ENCODE measurements around the gene NHLRC2.

The NHLRC2 gene

DNA sequence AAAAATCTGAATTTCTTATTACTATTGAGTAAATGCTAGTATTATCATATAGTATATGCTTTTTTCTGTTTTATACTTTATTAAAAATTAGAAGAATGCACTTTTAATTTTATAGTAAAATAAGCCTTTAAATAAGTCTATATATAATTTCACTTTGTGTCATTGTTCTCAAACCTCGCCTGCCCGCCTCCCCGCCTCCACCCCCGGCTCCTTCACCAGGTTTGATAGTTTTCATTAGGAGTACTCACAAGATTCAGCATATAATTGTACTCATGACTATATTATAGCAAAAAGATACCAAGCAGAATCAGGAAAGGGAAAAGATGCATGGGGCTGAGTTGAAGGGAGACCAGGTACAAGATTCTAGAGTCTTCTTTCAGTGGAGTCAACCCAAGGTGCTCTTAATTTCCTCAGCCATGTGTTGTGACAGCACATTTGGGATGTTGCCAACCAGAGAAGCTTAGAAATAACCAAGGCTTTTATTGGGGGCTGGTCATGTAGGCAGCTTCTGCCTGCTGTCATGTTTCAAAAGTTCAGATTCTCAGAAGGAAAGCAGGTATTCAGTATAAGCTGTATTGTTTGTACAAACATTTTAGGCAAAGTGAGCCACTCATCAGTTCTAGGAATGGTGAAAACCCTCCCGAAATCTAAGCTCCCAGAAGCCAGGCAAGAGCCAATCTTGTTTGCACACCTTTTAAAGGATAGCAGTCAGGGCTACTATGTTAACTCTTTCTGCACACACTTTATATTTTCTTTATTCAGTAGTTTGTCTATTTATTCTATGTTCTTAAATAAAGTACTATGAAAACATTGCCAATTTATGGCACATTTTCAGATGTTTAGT lies 12.3 kb downstream of the NHLRC2 start:
- no peak for DNase-seq

DNA sequence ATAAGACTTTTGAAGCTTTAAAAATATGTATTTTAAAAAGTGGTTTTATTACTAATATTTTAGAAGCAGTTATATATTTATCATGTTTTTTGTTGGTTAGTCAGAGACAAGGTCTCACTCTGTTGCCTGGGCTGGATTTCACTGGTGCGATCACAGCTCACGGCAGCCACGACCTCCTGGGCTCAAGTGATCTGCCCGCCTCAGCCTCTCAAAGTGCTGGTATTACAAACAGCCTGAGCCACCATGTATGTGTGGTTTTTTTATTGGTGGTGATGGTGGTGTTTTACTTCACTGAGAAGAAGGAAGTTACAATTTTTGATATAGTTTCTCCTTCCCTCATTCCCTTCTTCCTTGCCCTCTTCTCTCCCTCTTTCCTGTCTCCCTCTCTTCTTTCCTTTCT lies 13.4 kb downstream of the NHLRC2 start:
- no peak for DNase-seq

DNA sequence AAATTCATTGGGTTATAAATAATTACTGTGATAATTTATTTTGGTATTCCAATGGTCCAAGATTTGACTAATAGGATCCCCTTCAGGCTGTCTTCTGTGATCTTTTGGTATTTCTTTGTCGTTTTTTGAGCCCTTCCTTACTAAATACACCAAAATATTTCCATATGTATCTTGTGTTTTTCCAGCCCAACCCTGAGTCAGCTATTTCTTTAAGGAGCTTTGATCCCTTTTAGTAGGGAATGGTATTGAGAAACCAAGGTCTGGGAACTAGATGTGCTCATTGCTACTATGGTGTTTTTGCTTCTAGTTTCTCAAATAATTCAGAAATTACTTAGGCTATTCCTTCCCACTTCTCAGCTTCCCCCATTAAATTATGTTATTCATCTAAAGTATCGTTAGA lies 15.3 kb downstream of the NHLRC2 start:
- DNase-seq: no peak

DNA sequence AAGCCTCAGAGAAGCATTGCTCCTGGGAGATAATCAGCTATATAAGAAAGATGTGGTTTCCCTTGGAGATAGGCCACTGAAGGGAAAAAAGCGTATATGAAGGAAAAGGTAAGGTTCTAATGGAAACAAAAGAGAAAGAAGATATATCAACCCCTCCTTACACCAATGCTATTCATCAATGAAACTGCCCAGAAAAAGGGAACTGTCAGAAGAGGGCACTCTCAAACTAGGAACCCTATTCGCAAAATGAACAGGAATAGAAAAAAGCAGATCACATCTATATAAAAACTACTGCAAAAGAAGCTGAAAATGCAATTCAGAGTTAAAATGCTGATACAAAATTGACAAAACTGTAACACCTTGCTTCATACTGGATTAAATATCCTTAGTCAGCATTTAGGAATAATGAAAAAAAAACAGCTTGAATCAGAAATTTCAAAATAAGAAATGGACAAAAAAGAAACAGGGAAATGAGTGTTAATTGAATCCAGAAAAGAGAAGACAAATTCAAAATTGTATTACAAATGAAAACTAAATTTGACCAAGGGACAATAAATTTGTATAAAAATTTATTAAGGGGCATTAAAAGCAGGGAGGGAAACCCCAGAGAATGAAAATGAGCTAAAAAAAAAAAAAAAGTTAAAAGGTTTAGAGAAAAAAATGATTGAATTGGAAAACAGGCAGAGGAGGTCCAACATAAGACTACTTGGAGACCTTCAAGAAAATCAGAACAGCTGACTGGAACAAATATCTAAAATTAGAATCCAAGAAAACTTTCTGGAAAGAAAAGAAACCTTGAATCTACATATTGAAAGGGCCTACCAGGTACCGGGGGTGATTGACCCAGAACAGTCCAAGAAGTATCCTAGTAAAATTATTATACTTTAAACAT lies 17.9 kb downstream of the NHLRC2 start:
- DNase-seq: no peak

DNA sequence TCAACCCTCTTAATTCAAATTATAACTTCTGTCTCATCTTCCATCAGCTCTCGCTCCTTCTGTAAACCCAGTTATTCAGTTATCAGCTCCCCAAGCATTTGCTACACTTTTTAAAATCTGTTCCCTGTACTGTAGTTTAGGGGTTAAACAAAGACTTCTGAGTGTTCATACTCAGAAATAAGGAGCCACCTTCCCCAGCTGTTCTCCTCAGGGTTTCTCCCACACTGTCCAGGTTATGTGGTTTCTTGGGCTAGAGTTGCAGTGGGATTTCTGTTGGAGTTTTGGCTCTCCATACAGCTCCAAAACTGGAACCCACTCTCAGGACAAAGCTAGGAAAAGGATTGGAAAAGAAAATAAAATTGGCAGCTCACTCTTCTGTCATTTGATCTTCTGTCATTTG lies 20.8 kb downstream of the NHLRC2 start:
- no peak for DNase-seq

DNA sequence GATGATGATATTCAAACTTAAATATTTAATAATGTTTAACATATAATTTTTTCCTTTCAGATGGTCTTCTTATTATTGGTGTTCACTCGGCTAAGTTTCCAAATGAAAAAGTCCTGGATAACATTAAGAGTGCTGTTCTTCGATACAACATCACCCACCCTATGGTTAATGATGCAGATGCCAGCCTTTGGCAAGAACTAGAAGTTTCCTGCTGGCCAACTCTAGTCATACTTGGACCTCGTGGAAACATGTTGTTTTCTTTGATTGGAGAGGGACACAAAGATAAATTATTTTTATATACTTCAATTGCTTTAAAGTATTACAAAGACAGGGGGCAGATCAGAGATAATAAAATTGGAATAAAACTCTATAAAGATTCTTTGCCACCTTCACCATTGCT lies 22.0 kb downstream of the NHLRC2 start:
- DNase-seq: no peak

DNA sequence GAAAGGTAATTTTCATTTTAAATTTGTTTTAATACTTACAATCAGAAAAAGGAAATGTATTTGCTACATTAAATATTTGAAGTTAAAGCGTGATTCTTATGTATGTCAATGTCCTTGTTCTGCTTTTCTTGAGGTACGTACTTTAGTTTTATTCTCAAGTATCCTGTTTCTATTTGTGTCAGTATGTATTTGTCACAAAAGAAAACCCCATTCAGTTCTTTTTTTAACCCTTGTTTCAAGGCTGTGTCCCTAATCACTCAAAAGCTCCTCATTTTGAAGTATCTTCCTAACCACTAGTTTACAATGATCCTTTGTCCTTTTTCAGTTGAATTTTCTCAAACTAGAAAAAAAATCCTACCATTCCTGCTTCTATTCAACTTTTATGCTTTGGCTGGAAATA lies 25.2 kb downstream of the NHLRC2 start:
- DNase-seq: no peak

DNA sequence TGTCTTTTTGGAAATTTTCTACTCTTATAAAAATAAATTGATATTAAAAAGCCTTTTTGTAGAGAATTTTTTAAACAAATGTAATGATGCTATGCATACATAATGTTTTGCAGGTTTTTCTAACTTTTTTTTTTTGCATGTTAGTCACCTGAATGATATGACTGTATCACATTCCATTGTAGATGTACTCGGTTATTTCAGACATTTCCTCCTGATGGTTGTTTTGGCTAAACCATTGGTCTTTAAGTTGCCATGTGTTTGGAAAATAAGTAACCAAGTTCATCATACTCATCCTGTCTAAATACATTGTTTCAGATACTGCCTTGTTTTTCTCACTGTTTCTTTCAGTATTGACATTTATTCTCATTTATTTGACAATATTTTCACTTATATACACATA lies 25.8 kb downstream of the NHLRC2 start:
- DNase-seq: no peak

DNA sequence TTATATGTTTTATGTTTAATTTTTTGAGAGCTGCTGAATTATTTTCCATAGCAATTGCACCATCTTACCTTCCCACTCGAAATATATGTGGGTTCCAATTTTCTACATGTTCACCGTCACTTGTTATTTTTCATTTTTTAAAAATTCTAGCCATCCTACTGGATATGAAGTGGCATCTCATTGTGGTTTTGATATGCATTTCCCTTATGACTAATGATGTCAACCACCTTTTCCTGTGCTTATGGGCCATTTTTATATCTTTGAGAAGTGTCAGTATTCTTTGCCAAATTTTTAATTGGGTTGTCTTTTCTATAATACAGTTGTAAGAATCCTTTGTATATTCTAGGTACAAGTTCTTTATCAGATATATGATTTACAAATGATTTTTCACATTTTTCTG lies 27.8 kb downstream of the NHLRC2 start:
- no peak for DNase-seq

DNA sequence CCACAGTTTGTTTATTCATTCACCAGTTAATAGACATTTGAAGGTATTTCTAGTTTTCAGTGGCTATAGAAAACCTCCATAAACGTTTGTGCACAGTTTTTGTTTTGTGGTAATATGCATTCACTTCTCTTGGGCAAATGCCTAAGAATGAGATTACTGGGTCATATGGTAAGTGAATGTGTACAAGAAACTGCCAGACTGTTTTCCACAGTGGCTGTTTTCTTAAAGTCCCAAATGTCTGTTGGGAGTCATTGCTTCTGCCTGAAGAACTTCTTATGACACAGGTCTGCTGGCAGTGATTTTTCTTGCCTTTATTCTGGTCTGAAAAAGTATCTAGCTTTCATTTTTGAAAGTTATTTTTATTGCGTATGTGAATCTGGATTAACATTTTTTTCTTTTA lies 35.5 kb downstream of the NHLRC2 start:
- no peak for DNase-seq

DNA sequence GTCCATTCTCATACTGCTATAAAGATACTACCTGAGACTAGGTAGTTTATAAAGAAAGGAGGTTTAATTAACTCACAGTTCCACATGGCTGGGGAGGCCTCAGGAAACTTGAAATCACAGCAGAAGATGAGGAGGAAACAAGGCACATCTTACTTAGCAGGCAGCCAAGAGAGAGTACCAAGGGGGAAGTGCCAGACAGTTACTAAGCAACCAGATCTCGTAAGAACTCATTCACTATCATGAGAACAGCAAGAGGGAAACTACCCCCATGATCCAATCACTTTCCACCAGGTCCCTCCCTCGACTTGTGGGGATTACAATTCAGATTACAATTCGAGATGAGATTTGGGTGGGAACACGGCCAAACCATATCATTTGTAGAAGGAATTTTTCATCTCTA lies 36.3 kb downstream of the NHLRC2 start:
- DNase-seq: no peak

DNA sequence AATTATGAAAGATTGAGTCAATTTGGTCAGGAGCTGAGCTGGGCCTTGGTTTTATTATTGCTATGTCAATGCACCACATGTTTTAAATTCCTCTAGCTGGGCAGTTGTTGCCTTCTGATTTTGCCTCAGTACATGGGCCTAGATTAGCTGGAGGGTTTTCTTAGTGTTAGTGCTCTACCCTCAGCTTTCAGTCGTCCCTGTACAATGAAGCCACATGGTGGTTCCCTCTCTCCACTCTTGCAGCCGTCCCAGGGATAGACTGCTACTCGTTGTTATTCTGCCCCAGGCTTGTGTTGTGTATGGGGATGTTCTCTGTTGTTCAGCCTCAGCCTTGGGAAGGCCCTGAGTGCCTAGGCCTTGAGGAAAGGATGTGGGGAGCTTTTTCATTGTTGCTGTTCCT lies 37.0 kb downstream of the NHLRC2 start:
- DNase-seq: peak; percentile 11

DNA sequence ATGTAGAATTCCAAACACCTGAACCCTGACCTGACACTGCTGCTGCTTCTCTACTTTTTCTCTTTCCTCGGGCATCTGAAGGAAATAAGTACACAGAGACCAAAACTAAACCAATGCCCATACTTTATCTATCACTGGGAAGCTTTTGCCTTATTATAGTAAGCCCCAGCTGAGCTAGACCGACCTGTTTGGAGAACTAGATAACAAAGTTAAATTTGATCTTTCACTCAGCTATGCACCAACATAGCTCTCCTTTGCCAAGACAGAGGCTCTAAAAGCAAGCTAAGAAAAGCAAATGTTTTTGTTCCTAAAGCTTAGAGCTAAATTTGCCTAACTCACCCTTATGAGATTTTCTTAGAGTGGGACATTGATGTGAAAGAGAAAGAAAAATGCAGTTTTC lies 39.1 kb downstream of the NHLRC2 start:
- no peak for DNase-seq

DNA sequence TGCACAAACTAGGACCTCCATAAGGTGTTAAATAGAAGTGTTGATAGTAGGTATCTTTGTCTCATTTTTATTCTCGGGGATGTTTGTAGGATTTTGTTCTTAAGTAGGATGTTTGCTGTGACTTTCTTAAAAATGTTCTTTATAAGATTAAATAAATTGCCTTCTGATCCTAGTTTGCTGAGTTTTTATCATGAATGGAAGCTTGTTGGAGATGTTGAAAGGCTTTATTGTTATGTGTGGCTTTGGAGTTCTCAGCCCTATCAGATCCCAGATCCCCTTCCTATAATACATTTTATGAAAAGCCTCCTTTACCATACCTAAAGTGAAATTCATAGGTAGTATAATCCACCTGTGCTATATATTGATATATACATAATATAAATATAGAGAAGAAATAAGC lies 40.1 kb downstream of the NHLRC2 start:
- DNase-seq: no peak

DNA sequence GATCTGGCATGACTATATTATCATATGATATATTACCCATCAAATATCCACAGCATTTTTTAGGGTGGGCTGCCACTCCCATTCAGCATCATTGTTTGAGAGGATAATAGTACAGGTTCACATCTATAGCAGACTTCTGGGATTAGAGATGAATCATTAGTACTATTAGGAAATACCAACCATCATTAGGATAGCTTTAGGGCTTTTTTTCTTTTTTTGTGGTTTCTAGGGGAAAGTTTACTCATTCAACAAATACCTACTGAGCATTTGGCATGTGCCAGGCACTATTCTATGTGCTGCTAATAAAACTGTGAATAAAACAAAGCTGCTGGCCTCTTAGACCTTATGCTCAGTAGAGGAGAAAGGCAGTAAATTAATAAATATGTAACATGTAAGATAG lies 40.6 kb downstream of the NHLRC2 start:
- DNase-seq: no peak

DNA sequence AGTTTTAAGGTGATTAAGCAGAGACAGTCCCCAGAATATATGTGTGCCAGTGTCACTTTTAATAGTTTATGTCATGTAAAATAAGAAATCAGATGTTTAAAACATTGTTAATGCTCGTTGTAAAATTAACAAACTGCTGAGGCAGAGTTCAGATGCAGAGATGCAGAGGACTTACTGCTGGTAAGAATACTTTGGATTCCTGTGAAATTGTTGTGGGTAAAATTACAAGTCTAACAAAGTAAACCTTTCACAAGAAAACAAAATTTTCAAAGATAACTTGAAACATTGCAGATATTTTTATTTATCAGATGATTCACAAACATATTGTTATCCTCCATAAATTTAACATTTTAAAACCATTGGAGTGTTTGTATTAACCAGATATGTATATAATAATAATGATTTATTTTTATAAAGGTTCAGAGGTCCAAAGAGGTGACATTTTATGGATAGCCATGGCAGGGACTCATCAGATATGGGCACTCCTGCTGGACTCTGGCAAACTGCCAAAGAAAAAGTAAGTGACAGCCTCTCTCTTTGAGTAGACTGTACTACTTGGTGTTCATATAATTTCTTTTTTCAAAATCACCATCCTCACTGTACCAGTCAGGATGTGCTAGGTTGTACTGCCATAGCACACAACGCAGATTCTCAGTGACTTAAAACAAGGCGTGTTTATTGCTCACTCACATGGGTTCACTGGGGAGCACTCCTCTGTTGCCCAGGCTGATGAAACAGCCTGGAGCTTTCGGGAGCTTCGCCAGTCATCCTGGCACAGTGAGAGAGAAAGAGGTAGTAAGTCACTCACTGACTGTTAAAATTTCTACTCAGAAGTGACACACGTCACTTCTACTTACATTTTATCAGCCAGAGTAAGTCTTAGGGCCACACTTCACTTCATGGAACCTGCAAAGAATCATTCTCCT lies 43.5 kb downstream of the NHLRC2 start:
- DNase-seq: peak; percentile 7

DNA sequence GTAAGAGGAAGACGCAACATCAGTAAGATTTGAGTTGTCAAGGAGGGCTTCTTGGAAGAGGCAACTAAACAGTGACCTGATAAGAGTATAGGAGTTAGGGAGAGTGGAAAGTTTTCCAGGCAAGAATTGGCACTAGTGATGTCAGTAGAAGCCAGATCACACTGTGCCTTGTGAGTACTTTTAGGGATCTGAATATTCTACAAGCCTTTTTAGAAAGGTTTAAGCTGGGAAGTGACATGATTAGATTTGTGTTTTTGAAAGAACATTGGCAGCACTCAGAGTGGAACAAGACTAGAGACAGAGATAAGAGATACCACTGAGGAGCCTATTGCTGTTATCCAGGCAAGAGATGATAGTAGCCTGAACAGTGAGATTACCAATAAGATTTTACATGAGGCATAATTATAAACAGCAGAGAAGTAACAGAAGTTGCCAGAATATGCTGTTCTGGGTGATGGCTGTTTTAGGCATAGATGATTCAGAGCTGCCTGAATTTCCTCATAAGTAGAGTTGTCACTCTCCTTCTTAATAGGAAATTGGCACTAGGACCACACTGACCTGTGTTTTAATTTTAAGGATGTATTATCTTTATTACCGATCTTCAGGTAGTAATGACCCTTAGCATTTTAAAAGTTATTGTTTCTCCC lies 45.6 kb downstream of the NHLRC2 start:
- no peak for DNase-seq

DNA sequence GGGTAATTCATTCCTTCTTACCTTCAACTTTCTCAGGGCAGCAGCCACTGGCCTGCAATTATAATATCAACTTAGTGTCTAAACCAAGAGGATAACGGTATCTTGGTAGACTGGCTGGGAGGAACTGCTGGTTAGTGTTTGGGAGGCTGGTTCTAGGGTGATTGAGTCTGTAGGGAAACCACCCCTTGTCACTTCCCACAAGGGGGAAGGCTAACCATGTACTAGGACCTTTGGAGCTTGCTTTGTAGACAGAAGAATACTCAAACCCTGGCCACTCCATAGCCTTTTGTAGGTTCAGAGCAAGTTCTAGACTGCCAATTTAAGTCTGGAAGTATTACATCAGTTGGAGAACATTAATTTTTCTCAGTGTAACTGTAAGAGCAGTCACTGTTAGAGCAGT lies 51.3 kb downstream of the NHLRC2 start:
- no peak for DNase-seq

DNA sequence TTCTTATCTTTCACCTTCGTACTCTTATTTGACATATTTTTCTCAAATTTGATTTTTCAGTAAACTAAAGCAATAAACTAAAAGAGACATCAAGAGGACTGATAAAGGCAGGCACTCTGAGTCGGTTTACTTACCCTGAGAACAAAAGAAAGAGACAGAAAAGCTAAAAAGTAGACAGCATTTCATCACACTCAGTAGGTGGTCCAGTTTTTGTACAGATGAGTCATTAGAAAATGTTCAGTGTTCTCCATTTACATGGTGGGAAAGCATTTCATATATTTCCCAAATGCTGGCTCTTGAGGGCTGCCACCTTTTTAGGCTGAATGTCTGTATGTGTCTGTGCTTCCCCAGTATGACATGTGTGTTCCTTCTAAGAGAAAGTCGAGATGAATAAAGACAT lies 52.7 kb downstream of the NHLRC2 start:
- no peak for DNase-seq

DNA sequence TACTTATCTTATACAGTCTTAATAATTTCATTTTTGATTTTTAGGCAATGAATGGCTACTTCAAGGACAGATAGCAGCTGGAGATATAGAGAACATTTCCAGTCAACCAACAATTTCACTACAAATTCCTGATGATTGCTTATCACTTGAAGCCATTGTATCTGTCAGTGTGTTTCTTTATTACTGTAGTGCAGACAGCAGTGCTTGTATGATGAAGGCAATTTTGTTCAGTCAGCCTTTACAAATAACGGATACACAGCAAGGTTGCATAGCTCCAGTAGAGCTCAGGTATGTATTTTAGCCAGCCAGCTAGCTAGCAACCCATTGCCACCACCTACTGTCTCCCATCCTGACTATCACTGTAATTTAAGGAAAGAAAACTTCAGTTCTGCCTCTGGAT lies 53.8 kb downstream of the NHLRC2 start:
- no peak for DNase-seq

DNA sequence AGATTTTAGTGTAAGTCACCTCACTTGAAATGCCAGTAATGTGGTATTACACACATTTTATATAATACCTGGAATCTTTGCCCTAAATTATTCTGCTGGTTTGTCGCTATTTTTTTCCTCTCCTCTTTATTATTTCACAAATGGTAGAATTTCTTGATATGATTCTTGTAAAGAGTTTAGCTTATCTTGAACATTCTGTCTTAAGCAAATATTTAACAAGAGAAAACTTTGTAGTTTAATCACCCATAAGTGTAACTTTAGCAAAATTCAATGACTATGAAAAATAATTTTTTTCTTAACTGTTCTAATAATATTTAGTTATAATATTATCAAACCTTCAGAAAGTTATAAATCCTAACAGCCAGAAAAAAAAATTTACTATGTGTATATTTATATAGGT lies 56.7 kb downstream of the NHLRC2 start:
- DNase-seq: no peak

DNA sequence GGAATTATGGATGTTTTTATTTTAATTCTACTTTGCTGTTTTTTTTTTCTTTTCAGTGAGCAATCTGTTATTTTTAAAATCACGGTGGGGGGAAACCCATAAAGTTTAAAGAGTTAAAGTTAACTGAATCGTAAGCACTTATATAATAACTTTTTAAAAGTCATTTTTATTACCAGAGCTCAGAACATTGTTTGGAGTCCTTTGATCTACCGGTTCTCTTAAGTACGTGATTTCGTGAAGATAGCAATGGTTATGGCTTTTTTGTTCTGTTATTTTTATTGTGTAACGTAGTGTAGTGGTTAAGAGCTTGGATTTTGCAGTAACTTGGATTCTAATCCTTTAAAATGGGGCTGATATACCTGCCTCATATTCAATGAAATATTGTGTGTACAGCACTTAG lies 57.4 kb downstream of the NHLRC2 start:
- DNase-seq: no peak

DNA sequence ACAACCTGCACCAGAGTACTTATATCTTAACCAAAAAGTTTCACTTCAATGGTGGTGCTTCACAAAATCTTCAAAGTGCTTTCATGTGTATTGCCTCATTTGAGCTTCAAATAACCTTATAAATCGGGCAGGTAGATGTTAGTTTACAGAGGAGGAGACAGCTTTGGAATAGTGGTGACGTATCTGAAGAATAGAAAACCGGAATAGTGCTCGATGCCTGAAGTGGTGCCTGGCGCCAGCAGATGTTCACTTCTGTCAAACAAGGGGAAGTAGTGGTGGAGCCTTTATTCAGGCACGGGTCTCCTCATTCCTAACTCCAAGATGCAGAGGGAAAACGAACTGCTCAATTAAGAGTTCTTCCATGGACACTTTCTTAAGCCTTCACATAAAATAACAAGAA lies 58.1 kb downstream of the NHLRC2 start:
- DNase-seq: no peak

All from NCI-H146 (cell line).